HG02943 (cell line): ENCODE measurements around the gene IZUMO4.
A peak's percentile ranks its signal among the peaks of the same experiment; 100 is the strongest.
"Not testable (repeated sequence)": the region's sequence is repeated elsewhere in the genome, so short reads cannot be mapped to it uniquely, and the experiment has no call there.

Experiments
- ATAC-seq: cut with Tn5 transposase; IDR thresholded peaks from one replicate; pipeline ENCODE4 v1.9.1; 2021; ENCODE audit warnings: mild to moderate bottlenecking, low read depth, moderate library complexity; ENCODE audit not compliant: unreplicated experiment

The IZUMO4 gene

DNA sequence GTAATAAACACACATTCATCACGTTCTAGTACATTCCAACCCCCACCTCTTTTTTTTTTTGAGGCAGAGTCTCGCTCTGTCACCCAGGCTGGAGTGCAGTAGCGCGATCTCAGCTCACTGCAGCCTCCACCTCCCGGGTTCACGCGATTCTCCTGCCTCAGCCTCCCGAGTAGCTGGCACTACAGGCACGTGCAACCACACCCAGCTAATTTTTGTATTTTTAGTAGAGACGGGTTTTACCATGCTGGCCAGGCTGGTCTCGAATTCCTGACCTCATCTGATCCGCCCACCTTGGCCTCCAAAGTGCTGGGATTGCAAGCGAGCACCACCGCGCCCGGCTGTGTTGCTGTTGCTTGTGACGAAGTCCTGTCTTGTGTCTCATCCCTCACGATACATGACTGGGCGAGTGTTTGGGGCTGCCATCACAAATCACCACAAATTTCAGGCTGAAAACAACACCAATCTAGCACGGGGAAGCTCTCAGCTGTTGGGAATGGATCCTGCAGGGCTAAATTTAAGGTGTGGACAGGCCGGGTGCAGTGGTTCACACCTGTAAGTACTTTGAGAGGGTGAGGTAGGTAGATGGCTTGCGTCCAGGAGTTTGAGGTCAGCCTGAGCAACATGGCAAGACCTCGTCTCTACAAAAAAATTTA lies 16.3 kb upstream of the IZUMO4 start:
- no peak for ATAC-seq

DNA sequence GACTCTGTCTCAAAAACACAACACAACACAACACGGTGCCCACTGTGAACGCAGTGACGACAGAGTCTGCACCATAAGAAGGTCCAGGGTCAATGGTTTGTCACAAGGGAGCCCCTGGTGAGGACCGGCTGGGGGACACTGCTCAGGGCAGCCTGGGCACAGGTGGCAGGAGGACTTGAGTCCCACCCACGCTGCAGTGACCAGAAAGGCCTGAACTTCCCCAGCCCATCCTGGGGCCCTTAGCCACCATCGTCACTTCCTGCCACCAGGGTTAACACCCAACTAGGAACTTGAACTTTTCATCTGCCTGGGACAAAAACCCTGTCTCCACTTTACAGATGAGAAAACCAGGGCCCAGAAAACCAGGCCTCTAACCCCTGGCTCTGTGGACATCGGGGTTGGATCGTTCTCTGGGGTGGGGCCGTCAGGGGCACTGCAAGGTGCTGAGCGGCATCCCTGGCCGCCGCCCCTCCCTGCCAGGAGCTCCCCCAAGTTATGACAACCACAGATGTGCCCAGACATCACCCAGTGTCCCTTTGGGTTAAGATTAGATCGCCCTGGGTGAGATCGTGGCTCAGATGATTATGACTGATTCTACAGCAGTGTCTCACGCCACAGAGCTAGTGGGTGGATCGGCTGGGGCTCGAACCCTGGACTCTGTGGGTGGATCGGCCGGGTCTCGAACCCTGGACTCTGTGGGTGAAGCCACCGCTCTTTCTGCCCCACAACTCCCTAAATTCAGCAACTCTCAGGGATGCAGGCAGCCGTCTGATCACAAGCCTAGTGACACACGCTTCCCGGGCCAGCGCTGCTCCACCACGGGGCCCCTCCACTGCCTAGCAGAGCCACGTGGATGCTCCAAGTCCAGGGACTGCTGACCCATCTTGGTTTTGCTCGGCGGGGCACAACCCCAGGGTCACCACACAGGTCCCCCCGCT lies 14.6 kb upstream of the IZUMO4 start:
- ATAC-seq, result no peak

DNA sequence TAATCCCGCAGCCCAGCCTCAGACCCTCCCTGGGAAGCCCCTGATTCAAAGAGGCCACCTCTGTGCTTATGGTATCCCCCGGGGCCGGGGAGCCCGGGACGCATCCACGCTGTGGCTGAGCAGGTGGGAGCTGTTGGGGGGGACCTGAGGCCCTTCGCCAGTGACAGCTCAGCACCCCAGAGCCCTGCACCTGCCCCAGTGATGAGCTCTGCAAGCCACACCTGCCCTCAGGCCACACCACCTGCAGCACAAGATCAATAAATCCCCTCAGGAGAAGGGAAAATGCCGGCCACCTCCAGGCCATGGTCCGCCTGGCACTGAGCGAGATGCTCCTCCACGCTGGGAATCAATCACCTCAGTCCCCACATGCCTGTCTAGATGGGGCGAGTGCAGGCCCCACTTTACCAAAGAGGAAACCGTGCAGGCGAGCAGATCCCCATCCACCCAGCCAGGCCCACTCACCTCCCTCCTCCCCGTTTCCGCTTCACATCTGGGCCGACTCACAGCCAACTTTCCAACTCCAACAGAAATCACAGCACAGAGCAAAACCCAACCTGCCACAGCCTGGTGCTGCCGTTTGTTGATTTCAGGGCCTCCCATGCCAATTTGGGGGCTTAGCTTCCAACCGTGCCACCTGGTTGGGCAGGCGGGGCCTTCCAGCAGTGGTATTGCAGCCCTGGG lies 13.4 kb upstream of the IZUMO4 start:
- no peak for ATAC-seq

DNA sequence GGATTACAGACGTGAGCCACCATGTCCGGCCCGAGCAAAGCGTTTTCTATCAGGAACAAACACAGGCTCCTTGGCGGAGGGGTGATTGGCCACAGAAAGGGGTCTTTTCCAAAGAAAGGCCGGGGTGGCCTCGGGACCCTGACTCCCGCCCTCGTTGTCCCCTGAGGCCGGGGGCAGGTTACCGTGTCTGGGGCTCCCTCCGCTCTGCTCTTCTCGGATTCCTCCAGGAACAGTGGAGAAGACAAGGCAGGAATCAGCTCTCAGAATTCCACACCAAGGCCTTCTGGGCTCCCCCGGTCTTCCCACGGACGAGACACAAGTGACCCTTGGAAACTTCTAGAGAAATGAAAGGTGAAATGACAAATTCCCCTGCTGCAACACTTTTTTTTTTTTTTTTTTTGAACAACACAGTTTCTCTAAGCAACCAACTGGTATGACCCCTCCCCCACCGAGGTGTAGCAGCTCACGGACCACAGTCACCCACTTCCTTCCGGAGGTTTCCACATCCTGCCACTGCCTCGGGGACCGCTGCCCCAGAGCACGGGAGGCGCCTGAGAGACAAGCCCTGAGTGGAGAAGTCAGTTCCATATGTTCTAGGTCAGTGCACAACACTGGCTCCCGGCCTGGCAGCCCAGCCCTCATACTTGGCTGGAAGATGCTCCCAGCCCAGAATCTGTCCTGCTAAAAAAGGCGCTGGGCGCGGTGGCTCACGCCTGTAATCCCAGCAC lies 11.6 kb upstream of the IZUMO4 start:
- ATAC-seq, result peak; percentile 42

GRCh38 chr19:2086695-2087620 lies 9.8 kb upstream of the IZUMO4 start:
- ATAC-seq, result not testable (repeated sequence)

GRCh38 chr19:2087621-2088100 lies 9.1 kb upstream of the IZUMO4 start:
- ATAC-seq, result no peak

DNA sequence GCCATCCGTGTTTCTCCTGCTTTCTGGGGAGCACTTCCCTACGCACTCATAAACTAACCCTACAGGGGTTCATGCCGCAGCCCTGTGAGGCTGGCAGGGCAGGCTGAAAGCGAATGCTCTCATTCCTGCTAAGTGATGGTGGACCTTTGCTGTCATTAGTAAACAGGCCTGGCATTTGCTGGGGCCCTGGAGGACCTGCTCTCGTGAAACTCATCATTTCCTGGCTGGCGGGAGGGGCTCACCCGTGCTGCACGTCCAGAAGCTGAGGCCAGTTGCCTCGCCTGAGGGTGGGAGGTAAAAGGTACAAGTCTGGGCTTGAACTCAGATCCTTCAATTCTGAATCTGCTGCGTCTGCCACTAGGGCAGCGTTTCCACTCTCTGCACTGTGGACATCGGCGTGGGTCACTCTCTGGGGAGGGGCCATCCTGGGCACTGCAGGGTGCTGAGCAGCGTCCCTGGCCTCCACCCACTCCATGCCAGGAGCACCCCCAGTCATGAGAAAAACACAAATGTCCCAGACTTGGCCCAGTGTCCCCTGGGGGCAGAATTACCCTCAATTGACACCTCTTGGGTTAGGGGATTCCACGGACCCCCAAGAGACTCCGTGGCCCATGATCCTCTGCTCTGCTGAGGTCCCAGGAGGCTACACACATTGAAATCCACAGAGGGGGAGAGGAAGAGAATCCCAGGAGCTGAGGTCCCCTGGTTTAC lies 7.6 kb upstream of the IZUMO4 start:
- no peak for ATAC-seq

- ATAC-seq, result no peak
These were observed 7.0 kb upstream of the IZUMO4 start for GRCh38 chr19:2089727-2090053.

DNA sequence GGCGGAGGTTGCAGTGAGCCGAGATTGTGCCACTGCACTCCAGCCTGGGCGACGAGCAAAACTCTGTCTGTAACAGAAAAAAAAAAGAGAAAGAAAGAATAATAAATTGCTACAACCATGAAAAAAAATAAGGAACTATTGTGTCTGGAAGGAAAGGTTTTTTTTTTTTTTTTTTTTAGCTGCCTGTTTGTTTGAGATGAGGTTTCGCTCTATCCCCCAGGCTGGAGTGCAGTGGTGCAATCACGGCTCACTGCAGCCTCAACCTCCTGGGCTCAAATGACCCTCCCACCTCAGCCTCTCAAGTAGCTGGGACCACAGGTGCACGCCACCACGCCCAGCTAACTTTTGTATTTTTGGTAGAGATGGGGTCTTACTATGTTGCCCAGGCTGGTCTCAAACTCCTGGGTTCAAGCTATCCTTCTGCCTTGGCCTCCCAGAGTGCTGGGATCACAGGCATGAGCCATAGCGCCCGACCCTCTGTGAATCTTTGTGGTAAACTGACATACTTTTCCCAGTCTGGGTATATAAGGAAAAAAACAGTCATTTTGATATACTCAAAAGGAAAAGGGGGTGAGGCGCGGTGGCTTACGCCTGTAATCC lies 4.7 kb upstream of the IZUMO4 start:
- not testable (repeated sequence) for ATAC-seq

DNA sequence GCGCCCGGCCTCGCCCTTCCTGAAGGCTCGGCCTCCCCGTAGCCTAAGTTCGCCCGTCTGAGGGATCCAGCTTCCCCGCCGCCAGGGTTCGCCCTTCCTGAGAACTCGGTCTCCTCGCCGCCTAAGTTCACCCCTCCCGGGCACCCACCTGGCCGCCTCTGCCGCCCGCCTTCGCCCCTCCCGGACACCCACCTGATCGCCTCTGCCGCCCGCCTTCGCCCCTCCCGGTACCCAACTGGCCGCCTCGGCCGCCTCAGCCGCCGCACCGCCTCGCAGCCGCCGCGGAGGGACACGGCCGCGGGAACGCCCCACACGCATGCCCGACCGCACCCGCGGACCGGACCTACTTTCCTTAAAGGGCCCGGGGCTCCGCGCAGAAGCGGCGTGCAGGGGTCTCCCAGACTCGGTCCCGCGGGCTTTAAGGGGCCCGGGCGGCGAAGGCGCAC lies 658 bp upstream of the IZUMO4 start, which contains the start of gene MOB3A:
TSS of gene MOB3A (minus strand) at position 293 of the 446 bp plus-strand sequence. CDS start 17,766 bp downstream, outside the sequence.
- ATAC-seq, result peak; percentile 32

- ATAC-seq, result peak; percentile 0
These were observed 629 bp downstream of the IZUMO4 start for GRCh38 chr19:2097203-2097885.

GRCh38 chr19:2097886-2098327 lies 1.2 kb downstream of the IZUMO4 start:
- no peak for ATAC-seq

GRCh38 chr19:2099054-2099501 lies 2.4 kb downstream of the IZUMO4 start:
- no peak for ATAC-seq

DNA sequence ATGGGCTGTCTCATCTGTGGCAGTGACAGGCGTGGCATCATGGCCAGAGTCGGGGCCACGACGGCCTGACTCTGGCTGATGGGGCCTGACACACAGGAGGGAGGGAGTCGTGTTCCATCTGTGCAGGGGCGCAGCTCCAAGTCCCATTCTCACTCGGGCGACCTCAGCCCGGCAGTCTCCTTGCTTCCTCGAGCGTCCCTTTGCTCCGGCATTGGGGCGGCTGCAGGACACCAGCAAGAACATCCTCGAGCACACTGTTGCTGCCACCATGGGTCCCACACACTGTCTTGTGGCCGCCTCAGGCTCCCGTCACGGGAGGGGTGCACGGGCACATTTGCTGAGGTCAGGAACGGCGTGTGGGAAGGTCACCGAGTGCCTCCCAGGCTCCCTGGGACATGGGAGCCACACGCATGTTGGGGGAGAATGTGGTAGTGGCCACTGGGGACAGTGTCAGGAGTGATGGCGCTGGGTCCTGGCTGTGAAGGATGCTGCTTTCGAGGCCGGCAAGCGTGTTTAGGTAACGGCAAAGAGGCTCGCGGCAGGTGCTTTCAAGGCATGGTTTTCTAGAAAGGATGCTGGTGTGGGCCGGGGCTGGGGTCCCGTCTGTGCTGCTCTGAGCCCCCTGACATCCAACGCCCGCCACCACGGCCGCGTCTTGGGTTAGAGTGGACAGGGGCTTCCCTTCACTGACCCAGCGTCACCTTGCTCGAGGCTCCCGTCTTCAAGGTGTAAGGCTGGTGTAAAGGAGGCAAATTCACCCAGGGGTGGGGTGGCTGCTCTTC lies 3.4 kb downstream of the IZUMO4 start:
- ATAC-seq, result no peak

- ATAC-seq, result no peak
These were observed 4.0 kb downstream of the IZUMO4 start for GRCh38 chr19:2100719-2101061.

DNA sequence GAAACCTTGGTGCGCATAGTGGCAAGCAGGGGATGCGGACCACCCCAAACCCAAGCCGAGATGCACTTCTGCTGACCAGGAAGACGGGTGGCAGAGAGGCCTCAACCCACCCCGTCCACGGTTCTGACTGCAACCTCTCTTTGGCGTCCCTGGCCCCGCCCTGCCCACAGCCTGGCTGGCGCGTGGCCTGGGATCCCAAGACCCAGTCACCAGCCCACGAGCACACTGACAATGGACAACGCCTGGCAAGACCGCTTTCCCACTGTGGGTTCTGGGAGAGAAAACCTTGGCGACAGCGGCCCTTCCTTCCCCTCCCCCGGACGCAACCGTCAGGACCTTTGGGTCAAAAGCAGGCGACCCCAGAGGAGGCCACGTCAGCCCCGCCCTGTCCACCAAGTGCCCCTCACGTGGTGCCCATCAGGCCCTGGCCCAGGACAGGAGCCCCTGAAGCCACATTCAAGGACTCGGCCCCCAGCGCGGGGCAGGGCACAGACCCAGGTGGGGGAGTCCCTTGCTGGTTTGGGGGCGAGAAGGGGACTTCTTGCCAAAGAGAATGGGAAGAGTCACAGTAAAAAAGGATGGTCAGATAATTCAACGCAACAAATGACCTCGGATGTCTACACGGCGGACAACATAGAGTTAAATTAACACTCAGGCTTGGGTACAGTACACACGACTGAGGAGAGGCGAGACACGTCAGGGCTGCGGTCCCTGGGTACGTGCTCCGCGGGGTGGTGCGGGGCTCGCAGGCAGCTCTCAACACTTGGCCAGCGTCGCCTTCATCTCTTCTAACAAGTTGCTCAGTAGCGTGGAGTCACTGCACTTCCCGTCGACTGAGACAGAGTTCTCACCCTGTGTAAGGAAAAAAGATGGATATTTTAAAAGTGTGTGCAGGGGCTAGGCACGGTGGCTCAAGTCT lies 5.0 kb downstream of the IZUMO4 start:
- ATAC-seq, result no peak
